Progenitor cell of endocrine pancreas (in vitro differentiated cells): Measurements from ENCODE around the gene ACADM. TPM values are rescaled to one million over a fixed set of nuclear protein-coding genes. Genes with fewer than 3 reads are reported as not detected.
A peak's percentile ranks its signal among the peaks of the same experiment; 100 is the strongest.
"Not testable (repeated sequence)": the region's sequence is repeated elsewhere in the genome, so short reads cannot be mapped to it uniquely, and the experiment has no call there.

ENCODE experiments used
- DNase-seq: peaks from one replicate; pipeline ENCODE4 v3.0.0; 2021; ENCODE audit warnings: low spot score; ENCODE audit not compliant: unreplicated experiment
- H3K27ac Mint-ChIP-seq: 2 replicates; pipeline ENCODE4 v1.8.0; 2021; ENCODE audit warnings: mild to moderate bottlenecking, moderate library complexity, mixed read lengths
- H3K27me3 Mint-ChIP-seq: 2 replicates; pipeline ENCODE4 v1.8.0; 2021; ENCODE audit warnings: mixed read lengths
- H3K36me3 Mint-ChIP-seq: 2 replicates; pipeline ENCODE4 v1.8.0; 2022; ENCODE audit warnings: mixed read lengths; ENCODE audit not compliant: insufficient read depth
- H3K4me1 Mint-ChIP-seq: 2 replicates; pipeline ENCODE4 v1.8.0; 2021; ENCODE audit warnings: low read depth, mixed read lengths
- H3K4me3 Mint-ChIP-seq: 2 replicates; pipeline ENCODE4 v1.8.0; 2021; ENCODE audit warnings: low read depth, mild to moderate bottlenecking, moderate library complexity, mixed read lengths
- H3K9me3 Mint-ChIP-seq: 2 replicates; pipeline ENCODE4 v1.8.0; 2021; ENCODE audit warnings: low read depth, mixed read lengths
- CTCF ChIP-seq: fragments of 200-600 bp; sonication (generic); IDR thresholded peaks from one replicate; pipeline ENCODE4 v1.5.0; 2021; ENCODE audit warnings: antibody characterized with exemption, mild to moderate bottlenecking; ENCODE audit not compliant: unreplicated experiment
- total RNA-seq: library from RNA; stranded (reverse); gene quantifications from 2 replicates; pipeline ENCODE4 v1.2.1, GENCODE V29; 2021

The ACADM gene
- total RNA-seq, 1 donor from 2014 or later, result 61.2 TPM

GRCh38 chr1:75797273-75797588 is 72.7 kb downstream of the ACADM start:
- no peak for DNase-seq
- no peak for TF ChIP-seq CTCF
- Mint-ChIP-seq H3K27me3 (no peaks in the 10 kb centered on the region), H3K27ac (no peak overlapping the region), H3K4me1 (no peaks in the 10 kb centered on the region), H3K9me3 (no peaks in the 10 kb centered on the region), H3K4me3 (no peak overlapping the region), H3K36me3 (peaks cover 33% of the 10 kb centered on the region)

GRCh38 chr1:75797606-75798216 is 73.2 kb downstream of the ACADM start:
- H3K9me3 Mint-ChIP-seq, result no peaks in the 10 kb centered on the region
- no peaks in the 10 kb centered on the region for H3K27me3 Mint-ChIP-seq
- no peak for DNase-seq
- TF ChIP-seq CTCF, result no peak
- H3K4me1 Mint-ChIP-seq, result no peaks in the 10 kb centered on the region
- H3K27ac Mint-ChIP-seq, result peak overlapping the region; percentile 39
- peaks cover 30% of the 10 kb centered on the region for H3K36me3 Mint-ChIP-seq
- H3K4me3 Mint-ChIP-seq, result no peak overlapping the region

- H3K4me3 Mint-ChIP-seq, H3K4me1 Mint-ChIP-seq, H3K27me3 Mint-ChIP-seq, DNase-seq, H3K9me3 Mint-ChIP-seq: not testable (repeated sequence)
- peak overlapping the region; percentile 29 for H3K27ac Mint-ChIP-seq
- H3K36me3 Mint-ChIP-seq, result peaks cover 13% of the 10 kb centered on the region
These were observed 77.0 kb downstream of the ACADM start for GRCh38 chr1:75801480-75801879.

GRCh38 chr1:75808921-75809320 is 84.4 kb downstream of the ACADM start:
- Mint-ChIP-seq H3K36me3 (no peaks in the 10 kb centered on the region), H3K4me1 (peaks cover 1% of the 10 kb centered on the region), H3K4me3 (no peak overlapping the region), H3K27me3 (no peaks in the 10 kb centered on the region), H3K27ac (no peak overlapping the region), H3K9me3 (no peaks in the 10 kb centered on the region)
- no peak for DNase-seq
- no peak for TF ChIP-seq CTCF

GRCh38 chr1:75810113-75810512 is 85.6 kb downstream of the ACADM start:
- not testable (repeated sequence) for H3K9me3 Mint-ChIP-seq, H3K27me3 Mint-ChIP-seq, DNase-seq, H3K36me3 Mint-ChIP-seq, H3K4me3 Mint-ChIP-seq, H3K4me1 Mint-ChIP-seq, H3K27ac Mint-ChIP-seq

GRCh38 chr1:75811211-75811981 is 86.9 kb downstream of the ACADM start:
- H3K36me3 Mint-ChIP-seq, result no peaks in the 10 kb centered on the region
- H3K4me3 Mint-ChIP-seq, result no peak overlapping the region
- H3K27ac Mint-ChIP-seq, result no peak overlapping the region
- no peaks in the 10 kb centered on the region for H3K27me3 Mint-ChIP-seq
- TF ChIP-seq CTCF, result no peak
- H3K4me1 Mint-ChIP-seq, result peaks cover 1% of the 10 kb centered on the region
- no peak for DNase-seq
- H3K9me3 Mint-ChIP-seq, result no peaks in the 10 kb centered on the region
